Right atrium auricular region (tissue), 2 donors: ENCODE measurements around the gene FFAR3. TPM values are rescaled to one million over a fixed set of nuclear protein-coding genes. Genes with fewer than 3 reads are reported as not detected.

Experiments
- DNase-seq: peaks from one replicate; pipeline ENCODE4 v3.0.0-alpha.2; 2019; ENCODE audit warnings: low spot score
- H3K27ac ChIP-seq, 2 donors: fragments of 200-600 bp; sonication (generic); 1 replicate in 1 of 2; 2 replicates in 1 of 2; pipeline ENCODE4 v1.5.1; 2016 to 2019
- H3K27me3 ChIP-seq, 2 donors: fragments of 200-600 bp; sonication (generic); one replicate each; pipeline versions ENCODE4 v1.5.1 to v1.6.0; 2017 to 2019
- H3K36me3 ChIP-seq: fragments of 200-600 bp; sonication (generic); one replicate; pipeline ENCODE4 v1.5.1; 2016
- H3K4me1 ChIP-seq, 2 donors: fragments of 200-600 bp; sonication (generic); one replicate each; pipeline versions ENCODE4 v1.5.1 to v1.6.0; 2017 to 2019
- H3K4me3 ChIP-seq, 2 donors: fragments of 200-600 bp; sonication (generic); 1 replicate in 1 of 2; 2 replicates in 1 of 2; pipeline ENCODE4 v1.5.1; 2017 to 2019; ENCODE audit warnings: mild to moderate bottlenecking in 1 of 2, moderate library complexity in 1 of 2
- H3K9me3 ChIP-seq, 2 donors: fragments of 200-600 bp; sonication (generic); one replicate each; pipeline ENCODE4 v1.5.1; 2019
- total RNA-seq, 2 donors: library from RNA; depleted of rRNA; stranded (reverse); fragments of >200 nt; gene quantifications; one replicate each; pipeline ENCODE4 v1.1.0, GENCODE V29; 2016
- TF ChIP-seq, protein P1 (sequence below), 2 donors: fragments of 200-600 bp; sonication (generic); IDR thresholded peaks; one replicate each; pipeline ENCODE4 v1.5.1; 2019; ENCODE audit warnings: antibody characterized with exemption in 2 of 2

Gene FFAR3
- total RNA-seq, 2 donors from 2014 or later: not detected

DNA sequence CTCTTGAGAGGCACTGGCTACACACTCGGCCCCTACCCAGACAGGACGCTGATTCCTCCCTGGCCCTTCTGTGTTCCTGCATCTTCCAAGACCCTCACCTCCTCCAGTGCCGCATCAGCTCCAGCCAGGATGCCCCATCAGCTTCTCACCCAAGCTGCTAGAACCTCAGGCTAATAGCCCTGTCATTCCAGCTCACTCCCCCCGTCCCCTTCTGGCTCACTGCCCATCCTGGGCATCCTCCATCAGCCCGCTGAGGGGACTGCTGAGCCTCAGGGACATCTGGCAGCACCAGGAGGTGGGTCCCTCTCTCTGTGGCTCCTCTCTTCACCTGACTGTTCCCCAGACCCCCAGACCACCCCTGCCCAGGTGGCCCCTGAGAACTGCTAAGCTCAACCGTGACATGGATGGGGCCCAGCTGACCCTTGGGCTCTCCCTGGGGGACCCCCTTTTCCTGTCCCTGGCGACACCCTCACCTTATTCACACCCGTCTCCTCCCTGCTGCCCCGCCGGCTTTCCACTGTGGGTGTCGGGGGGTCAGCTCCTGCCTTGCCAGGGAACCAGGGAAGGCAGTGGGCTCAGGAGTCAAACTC lies 4.8 kb downstream of the FFAR3 start:
- no peaks in the 10 kb centered on the region for H3K36me3 ChIP-seq
- H3K27me3 ChIP-seq: no peaks in the 10 kb centered on the region
- peaks cover 0 to 2% of the 10 kb centered on the region in 2 donors for H3K4me1 ChIP-seq
- TF ChIP-seq, protein P1, sequence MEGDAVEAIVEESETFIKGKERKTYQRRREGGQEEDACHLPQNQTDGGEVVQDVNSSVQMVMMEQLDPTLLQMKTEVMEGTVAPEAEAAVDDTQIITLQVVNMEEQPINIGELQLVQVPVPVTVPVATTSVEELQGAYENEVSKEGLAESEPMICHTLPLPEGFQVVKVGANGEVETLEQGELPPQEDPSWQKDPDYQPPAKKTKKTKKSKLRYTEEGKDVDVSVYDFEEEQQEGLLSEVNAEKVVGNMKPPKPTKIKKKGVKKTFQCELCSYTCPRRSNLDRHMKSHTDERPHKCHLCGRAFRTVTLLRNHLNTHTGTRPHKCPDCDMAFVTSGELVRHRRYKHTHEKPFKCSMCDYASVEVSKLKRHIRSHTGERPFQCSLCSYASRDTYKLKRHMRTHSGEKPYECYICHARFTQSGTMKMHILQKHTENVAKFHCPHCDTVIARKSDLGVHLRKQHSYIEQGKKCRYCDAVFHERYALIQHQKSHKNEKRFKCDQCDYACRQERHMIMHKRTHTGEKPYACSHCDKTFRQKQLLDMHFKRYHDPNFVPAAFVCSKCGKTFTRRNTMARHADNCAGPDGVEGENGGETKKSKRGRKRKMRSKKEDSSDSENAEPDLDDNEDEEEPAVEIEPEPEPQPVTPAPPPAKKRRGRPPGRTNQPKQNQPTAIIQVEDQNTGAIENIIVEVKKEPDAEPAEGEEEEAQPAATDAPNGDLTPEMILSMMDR (IDR thresholded peaks at IDR 0.05): no peak
- DNase-seq: no peak
- H3K27ac ChIP-seq: no peak overlapping the region
- H3K4me3 ChIP-seq: no peak overlapping the region
- no peaks in the 10 kb centered on the region for H3K9me3 ChIP-seq

DNA sequence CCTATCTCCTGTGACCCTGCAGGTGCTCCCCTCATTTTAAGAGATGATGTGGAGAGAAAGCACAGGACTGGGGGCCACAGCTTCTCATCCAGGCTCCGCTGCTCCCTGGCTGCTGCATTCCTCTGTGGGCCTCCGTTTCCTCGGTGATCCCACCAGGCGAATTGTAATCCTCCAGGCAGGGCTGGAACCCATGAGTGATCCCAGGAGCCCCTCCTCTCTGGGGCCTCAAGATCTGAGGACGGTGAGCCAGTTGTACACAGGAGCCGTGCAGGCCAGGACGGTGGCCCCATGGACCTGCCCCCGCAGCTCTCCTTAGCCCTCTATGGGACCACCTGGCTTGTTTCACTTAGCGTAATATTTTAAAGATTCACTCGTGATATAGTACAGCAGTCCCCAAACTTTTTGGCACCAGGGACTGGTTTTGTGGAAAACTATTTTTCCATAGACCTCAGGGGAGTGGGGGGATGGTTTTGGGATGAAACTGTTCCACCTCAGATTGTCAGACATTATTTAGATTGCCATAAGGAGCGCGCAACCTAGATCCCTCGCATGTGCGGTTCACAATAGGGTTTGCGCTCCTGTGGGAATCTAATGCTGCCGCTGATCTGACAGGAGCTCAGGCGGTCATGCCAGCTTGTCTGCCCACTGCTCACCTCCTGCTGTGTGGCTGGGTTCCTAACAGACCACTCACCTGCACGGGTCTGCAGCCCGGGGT lies 5.6 kb downstream of the FFAR3 start:
- Histone ChIP-seq H3K4me3 (no peak overlapping the region), H3K9me3 (no peaks in the 10 kb centered on the region), H3K27ac (no peak overlapping the region), H3K4me1 (no peaks in the 10 kb centered on the region), H3K27me3 (no peaks in the 10 kb centered on the region), H3K36me3 (no peaks in the 10 kb centered on the region)
- TF ChIP-seq, protein P1 (IDR thresholded peaks at IDR 0.05): no peak
- DNase-seq: no peak

DNA sequence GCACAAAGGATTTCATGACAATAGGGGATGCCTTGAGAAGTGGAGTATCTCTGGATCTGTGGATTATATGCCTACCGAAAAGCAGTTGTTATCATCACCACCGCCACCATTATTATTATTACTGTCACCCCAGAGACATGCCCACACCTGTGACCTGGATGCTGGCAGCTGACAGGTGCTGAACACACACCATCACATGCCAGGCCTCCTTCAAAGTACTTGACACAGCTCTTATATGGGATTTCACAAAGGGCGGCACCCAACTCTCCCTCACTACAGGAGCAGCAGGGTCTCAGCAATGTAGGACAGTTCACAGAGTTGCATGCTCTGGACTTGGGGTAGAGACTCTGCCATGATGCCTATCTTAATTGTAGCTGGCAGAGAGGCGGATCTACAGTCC lies 7.0 kb downstream of the FFAR3 start:
- Histone ChIP-seq H3K9me3 (no peaks in the 10 kb centered on the region), H3K36me3 (no peaks in the 10 kb centered on the region), H3K4me3 (no peak overlapping the region), H3K4me1 (no peaks in the 10 kb centered on the region), H3K27ac (no peak overlapping the region), H3K27me3 (no peaks in the 10 kb centered on the region)
- TF ChIP-seq, protein P1 (IDR thresholded peaks at IDR 0.05): no peak
- no peak for DNase-seq

- Histone ChIP-seq H3K27ac (no peak overlapping the region), H3K4me3 (no peak overlapping the region), H3K9me3 (no peaks in the 10 kb centered on the region), H3K4me1 (no peaks in the 10 kb centered on the region), H3K36me3 (no peaks in the 10 kb centered on the region), H3K27me3 (no peaks in the 10 kb centered on the region)
- TF ChIP-seq, protein P1 (IDR thresholded peaks at IDR 0.05): no peak
- no peak for DNase-seq
These were observed 10.1 kb downstream of the FFAR3 start for GRCh38 chr19:35368378-35368777.

DNA sequence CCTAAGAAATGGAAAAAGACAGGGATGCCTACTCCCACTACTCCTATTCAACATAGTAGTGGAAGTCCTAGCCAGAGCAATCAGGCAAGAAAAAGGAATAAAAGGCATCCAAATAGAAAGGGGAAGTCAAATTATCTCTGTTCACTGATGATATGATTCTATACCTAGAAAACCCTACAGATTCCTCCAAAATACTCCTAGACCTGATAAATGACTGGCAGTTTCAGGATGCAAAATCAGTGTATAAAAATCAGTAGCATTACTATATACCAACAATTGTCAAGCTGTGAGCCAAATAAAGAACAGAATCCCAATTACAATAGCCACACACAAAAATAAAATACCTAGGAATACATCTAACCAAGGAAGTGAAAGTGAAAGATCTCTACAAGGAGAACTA lies 11.3 kb downstream of the FFAR3 start:
- TF ChIP-seq, protein P1 (IDR thresholded peaks at IDR 0.05): no peak
- H3K9me3 ChIP-seq: no peaks in the 10 kb centered on the region

More for the DNA sequence above, 11.3 kb downstream of the FFAR3 start:
- H3K27me3 ChIP-seq: no peaks in the 10 kb centered on the region
- H3K27ac ChIP-seq: no peak overlapping the region
- DNase-seq: no peak
- no peaks in the 10 kb centered on the region for H3K4me1 ChIP-seq
- H3K36me3 ChIP-seq: no peaks in the 10 kb centered on the region
- H3K4me3 ChIP-seq: no peak overlapping the region
